Neural progenitor cell (in vitro differentiated cells): ENCODE results near the gene LMF1.

Experiments used
- EZH2 ChIP-seq: fragments of 200-600 bp; sonication (generic); IDR thresholded peaks from 2 replicates; pipeline ENCODE4 v1.6.1; 2017; ENCODE audit warnings: antibody characterized with exemption, mild to moderate bottlenecking, moderate library complexity
- TF ChIP-seq, protein P1 (sequence below): fragments of 200-600 bp; sonication (generic); IDR thresholded peaks from 2 replicates; pipeline ENCODE4 v1.5.1; 2017; ENCODE audit warnings: antibody characterized with exemption, mild to moderate bottlenecking

DNA sequence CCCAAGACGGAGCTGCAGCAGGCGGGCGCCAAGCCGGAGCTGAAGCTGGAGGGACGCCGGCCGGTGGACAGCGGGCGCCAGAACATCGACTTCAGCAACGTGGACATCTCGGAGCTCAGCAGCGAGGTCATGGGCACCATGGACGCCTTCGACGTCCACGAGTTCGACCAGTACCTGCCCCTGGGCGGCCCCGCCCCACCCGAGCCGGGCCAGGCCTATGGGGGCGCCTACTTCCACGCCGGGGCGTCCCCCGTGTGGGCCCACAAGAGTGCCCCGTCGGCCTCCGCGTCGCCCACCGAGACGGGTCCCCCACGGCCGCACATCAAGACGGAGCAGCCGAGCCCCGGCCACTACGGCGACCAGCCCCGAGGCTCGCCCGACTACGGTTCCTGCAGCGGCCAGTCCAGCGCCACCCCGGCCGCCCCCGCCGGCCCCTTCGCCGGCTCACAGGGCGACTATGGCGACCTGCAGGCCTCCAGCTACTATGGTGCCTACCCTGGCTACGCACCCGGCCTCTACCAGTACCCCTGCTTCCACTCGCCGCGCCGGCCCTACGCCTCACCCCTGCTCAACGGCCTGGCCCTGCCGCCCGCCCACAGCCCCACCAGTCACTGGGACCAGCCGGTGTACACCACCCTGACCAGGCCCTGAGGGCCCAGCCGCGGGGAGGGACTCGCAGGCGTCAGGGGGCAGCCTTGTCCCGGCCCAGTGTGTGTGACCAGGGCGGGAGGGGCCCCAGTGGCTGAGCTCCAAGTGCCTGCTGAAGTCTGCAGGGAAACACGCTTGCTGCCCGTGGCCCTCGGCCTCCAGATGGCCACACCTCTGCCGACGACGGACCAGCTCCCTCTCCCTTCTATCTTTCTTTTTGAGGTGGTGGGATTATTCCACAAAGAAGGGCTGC, 14.2 kb upstream of the LMF1 start:
- TF ChIP-seq, protein P1, sequence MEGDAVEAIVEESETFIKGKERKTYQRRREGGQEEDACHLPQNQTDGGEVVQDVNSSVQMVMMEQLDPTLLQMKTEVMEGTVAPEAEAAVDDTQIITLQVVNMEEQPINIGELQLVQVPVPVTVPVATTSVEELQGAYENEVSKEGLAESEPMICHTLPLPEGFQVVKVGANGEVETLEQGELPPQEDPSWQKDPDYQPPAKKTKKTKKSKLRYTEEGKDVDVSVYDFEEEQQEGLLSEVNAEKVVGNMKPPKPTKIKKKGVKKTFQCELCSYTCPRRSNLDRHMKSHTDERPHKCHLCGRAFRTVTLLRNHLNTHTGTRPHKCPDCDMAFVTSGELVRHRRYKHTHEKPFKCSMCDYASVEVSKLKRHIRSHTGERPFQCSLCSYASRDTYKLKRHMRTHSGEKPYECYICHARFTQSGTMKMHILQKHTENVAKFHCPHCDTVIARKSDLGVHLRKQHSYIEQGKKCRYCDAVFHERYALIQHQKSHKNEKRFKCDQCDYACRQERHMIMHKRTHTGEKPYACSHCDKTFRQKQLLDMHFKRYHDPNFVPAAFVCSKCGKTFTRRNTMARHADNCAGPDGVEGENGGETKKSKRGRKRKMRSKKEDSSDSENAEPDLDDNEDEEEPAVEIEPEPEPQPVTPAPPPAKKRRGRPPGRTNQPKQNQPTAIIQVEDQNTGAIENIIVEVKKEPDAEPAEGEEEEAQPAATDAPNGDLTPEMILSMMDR: no peak
- TF ChIP-seq EZH2: no peak
